GM12872 (cell line): Measurements from ENCODE around the gene SMOC1.

Source experiments
- TF ChIP-seq, protein P1 (sequence below): IDR thresholded peaks from 3 replicates; pipeline ENCODE4 v1.5.1; 2011; ENCODE audit warnings: low read depth, mild to moderate bottlenecking, low read length, moderate library complexity; ENCODE audit not compliant: insufficient read depth

Gene SMOC1, protein sequence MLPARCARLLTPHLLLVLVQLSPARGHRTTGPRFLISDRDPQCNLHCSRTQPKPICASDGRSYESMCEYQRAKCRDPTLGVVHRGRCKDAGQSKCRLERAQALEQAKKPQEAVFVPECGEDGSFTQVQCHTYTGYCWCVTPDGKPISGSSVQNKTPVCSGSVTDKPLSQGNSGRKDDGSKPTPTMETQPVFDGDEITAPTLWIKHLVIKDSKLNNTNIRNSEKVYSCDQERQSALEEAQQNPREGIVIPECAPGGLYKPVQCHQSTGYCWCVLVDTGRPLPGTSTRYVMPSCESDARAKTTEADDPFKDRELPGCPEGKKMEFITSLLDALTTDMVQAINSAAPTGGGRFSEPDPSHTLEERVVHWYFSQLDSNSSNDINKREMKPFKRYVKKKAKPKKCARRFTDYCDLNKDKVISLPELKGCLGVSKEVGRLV

DNA sequence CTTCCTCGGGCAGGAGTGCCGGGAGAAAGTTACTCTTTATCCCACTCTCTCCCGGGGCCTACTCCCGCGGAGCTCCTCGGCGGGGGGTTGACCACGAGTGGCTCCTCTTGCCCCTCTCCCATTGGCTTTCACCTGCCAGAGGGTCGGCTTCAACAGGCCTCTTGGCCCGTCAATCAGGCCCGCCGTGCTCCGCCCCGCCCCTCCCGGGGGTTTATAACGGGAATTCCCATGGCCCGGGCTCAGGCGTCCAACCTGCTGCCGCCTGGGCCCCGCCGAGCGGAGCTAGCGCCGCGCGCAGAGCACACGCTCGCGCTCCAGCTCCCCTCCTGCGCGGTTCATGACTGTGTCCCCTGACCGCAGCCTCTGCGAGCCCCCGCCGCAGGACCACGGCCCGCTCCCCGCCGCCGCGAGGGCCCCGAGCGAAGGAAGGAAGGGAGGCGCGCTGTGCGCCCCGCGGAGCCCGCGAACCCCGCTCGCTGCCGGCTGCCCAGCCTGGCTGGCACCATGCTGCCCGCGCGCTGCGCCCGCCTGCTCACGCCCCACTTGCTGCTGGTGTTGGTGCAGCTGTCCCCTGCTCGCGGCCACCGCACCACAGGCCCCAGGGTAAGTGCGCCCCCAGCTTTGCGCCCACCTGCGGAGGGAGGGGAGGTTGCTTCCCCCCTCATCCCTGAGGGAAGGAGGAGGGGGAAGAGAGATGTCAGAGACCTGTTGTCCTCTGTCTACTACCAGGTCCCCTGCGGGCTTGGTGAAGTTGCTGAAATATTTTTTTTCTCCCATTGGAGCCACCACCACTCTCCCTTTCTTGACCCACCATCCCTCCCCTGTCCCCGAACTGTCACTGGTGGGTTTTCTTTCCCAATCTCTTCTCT, at the start of gene SMOC1:
SMOC1 (plus strand) TSS at position 242 of the 869 bp plus-strand sequence; CDS start at position 505, 263 bp downstream.
- TF ChIP-seq, protein P1, sequence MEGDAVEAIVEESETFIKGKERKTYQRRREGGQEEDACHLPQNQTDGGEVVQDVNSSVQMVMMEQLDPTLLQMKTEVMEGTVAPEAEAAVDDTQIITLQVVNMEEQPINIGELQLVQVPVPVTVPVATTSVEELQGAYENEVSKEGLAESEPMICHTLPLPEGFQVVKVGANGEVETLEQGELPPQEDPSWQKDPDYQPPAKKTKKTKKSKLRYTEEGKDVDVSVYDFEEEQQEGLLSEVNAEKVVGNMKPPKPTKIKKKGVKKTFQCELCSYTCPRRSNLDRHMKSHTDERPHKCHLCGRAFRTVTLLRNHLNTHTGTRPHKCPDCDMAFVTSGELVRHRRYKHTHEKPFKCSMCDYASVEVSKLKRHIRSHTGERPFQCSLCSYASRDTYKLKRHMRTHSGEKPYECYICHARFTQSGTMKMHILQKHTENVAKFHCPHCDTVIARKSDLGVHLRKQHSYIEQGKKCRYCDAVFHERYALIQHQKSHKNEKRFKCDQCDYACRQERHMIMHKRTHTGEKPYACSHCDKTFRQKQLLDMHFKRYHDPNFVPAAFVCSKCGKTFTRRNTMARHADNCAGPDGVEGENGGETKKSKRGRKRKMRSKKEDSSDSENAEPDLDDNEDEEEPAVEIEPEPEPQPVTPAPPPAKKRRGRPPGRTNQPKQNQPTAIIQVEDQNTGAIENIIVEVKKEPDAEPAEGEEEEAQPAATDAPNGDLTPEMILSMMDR, result no peak

DNA sequence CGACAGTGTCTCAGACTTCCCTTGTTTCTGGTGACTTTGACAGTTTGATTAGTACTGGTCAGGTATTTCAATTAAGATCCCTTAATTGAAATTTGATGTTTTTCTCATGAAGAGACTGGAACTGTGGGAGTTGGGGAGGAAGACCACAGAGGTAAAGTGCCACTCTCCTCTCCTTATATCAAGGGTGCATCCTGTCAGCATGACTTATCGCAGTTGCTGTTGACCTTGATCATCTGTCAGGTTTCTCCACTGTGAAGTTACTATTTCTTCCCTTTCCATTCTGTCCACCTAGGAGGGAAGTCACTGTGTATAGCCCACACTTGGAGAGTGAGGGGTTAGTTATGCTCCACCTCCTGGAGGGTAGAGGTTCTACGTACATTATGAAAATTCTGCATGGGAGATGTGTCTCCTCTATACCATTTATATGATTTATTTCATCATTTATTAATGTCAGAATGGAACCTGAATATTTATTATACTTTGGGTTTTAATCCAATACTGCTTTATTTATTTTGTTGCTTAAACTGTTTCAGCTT, 40.3 kb upstream of the SMOC1 start:
- TF ChIP-seq, protein P1, result no peak

DNA sequence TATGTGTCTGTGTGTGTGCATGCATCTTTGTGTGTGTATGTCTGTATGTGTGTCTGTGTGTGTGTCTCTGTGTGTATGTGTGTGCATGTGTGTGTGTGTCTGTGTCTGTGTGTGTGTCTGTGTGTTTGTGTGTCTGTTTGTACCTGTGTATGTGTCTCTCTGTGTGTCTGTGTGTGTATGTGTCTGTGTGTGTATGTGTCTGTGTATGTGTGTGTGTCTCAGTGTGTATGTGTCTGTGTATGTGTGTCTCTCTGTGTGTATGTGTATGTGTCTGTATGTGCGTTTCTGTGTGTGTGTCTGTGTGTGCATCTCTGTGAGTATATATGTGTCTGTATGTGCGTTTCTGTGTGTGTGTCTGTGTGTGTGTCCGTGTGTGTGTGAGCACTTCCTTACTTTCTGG, 39.6 kb upstream of the SMOC1 start:
- TF ChIP-seq, protein P1, result no peak

DNA sequence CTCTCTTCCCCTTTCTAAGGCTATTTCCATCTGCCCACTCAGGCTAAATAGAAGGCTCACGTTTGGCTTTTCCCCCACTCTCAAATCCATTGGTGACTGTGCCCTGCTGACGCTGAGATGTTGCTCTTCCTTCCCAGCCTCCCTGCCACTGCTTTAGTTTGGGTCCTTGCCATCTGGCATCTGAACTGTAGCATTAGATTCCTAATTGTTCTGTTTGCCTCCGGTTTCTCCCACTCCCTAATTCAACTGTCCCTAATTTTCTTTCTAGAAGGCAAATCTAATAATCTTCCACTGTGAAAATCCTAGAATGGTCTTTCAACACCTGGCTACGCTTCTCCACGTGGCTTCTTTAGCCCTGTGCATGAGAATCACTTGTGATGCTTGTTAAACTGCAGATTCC, 37.6 kb upstream of the SMOC1 start:
- TF ChIP-seq, protein P1, result no peak

DNA sequence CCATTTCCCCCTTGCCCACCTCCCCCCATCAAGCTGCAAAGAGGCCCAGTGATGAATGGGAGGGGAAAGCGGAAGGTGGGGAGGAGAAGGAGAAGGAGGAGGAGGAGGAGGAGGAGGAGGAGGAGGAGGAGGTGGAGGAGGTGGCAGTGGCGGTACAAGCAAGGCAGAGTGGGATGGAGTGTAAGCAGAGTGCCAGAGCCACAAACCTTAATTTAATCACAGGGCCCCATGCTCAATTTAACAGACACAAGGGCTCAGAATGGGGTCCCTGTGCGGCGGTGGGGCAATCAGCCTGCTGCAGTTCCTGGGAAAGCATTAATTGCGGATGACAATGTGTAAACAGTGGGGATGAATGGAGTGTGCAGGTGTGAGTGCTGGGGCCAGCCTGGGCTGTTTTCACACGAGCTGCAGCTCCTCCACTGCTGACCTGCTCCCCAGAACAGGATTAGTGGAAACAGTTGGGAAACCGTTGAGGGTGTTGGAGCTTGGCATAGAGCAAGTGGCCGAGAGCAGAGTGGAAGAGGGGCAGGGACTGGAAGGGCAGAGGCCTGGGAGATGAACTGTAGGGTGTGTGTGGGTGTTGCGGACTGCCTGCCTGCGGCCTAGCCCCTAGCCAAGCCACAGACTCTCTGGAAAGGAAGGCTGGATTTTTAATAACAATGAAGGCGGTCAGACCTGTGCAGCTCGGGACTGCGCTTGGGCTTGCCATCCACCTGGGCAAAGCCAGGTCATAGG, 36.4 kb upstream of the SMOC1 start:
- TF ChIP-seq, protein P1, result no peak

GRCh38 chr14:69844171-69844570, 35.0 kb upstream of the SMOC1 start:
- TF ChIP-seq, protein P1, result no peak
